HG03095 (cell line): ENCODE measurements around the gene RGR.

Experiments
- ATAC-seq: cut with Tn5 transposase; IDR thresholded peaks from one replicate; pipeline ENCODE4 v1.9.1; 2021; ENCODE audit warnings: moderate library complexity; ENCODE audit not compliant: unreplicated experiment

RGR gene

DNA sequence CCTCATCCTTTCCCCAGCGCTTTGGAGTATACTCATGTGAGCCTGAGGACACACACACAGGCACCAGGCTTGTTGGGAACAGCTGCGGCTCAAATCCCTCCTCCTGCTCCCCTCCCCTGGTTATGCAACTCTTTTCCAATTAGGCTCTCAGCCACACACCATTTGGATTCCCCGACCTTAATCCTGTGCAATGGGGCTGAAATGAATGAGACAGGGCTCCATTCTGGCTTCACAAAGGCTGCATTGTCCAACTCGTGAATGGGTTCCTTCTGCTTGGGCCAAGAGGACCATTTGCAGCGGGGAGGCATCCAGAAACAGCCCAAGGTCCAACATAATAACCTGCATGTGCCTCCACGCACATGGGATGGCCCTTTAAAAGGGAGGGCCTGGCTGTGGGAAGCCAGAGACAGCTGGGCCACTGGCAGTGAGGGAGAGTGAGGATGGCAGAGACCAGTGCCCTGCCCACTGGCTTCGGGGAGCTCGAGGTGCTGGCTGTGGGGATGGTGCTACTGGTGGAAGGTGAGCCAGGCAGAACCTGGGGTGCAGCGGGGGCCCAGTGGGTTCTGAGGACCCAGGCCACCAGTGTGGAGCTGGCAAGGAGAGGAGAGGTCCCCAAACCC lies at the start of gene RGR:
Gene RGR, plus strand, starts transcription at position 403 of the 620 bp plus-strand sequence. Its CDS starts 38 bp downstream, at position 441.
- ATAC-seq: no peak

DNA sequence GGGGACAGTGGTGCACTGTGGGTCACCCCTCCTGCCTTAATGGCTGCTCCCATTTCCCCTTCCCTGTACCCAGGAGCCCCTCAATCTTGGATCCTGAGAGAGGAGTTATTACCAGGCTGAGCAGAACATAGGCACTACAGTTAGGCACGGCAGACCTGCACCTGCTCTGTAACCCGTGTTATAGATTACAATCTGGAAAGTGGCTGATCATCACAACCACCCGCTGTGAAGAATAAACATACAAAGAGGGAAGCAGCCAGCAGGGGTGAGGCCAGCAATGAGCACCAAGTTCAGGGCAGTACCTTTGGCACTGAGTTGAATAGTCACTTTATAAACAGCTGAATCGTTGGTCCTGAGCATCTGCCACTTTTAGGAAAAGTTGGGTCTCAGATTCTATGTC lies 48.8 kb upstream of the RGR start:
- ATAC-seq: no peak

- ATAC-seq: no peak
Measured at GRCh38 chr10:84196941-84197340, 47.9 kb upstream of the RGR start.

- ATAC-seq: no peak
Measured at GRCh38 chr10:84197643-84198042, 47.2 kb upstream of the RGR start.

- no peak for ATAC-seq
Measured at GRCh38 chr10:84198206-84198915, 46.5 kb upstream of the RGR start.

GRCh38 chr10:84200537-84201243 lies 44.2 kb upstream of the RGR start:
- no peak for ATAC-seq

- no peak for ATAC-seq
Measured at GRCh38 chr10:84201244-84201606, 43.6 kb upstream of the RGR start.

DNA sequence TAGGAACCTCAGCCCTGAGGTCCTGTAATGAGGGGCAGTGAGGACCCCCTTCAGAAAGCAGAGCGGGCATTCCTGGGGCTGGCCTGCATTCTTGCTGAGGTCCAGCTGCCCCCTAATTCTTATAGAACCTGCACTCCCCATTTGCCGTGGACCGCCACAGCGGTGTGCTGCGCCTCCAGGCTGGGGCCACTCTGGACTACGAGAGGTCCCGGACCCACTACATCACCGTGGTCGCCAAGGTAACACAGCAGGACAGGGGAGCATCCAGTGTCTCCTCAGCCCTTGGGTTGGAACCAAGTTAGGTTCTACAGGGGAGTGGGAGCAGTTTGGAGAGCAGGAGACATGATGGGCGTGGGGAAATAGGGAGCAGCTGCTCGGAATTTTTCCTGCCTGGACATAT lies 43.2 kb upstream of the RGR start:
- no peak for ATAC-seq

DNA sequence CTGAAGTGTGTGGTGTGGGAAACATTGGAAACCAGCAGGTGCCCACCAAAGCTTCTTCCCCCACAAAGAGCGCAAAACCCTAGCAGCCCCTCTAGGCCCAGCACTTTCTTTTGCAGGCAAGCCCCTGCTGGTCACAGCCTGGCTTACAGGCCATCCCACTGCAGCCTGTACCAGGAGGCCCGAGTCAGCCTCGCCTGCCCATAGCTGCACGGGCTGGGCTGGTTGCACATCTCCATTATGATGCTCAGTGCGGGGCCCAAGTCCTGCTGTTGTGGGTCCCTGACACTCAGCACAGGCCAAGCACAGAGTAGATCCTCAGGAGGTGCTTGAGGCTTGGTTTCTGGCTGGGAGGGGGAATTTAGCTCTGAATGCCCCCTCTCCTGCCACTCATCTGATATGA lies 42.5 kb upstream of the RGR start:
- ATAC-seq: no peak

- peak; percentile 60 for ATAC-seq
Measured at GRCh38 chr10:84204122-84204521, 40.7 kb upstream of the RGR start.

GRCh38 chr10:84204610-84205009 lies 40.2 kb upstream of the RGR start:
- ATAC-seq: no peak

DNA sequence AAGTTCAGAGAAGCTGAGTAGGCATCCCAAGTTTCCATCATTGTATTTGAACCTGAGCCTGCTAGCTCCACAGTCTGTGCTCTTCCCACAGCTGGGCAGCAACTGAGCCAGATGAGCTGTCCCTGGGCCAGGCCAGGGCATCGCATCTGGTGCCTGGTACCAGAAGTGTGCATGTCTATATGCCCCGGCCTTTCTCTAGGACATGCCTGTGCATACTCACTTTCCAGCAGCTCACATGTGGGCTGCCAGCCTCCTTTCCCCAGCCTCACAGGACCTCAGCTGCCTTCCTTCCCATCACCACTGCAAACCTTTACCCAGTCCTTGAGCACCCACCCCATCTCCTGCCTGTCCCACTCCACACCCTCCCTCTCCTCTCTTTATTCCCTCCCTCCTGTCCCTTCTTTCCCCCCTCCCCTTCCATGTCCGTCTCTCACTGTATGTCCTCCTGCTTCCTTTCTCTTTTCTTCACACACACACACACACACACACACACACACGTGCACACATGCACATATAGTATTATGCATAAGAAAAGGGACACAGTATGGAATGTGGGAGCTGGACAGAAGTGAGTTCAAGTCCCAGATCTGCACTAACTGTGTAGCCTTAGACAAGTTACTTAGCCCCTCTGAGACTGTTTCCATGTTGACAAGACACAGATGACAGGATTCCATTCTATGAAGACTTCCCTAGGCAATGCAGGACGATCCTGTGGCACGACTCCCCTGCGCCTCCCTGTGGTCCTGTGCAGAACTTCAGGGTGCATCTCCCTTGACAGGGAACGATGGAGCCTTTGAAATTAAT lies 39.6 kb upstream of the RGR start:
- ATAC-seq: peak; percentile 78

GRCh38 chr10:84205853-84206525 lies 38.9 kb upstream of the RGR start:
- no peak for ATAC-seq

- ATAC-seq: no peak
Measured at GRCh38 chr10:84208023-84208422, 36.8 kb upstream of the RGR start.

DNA sequence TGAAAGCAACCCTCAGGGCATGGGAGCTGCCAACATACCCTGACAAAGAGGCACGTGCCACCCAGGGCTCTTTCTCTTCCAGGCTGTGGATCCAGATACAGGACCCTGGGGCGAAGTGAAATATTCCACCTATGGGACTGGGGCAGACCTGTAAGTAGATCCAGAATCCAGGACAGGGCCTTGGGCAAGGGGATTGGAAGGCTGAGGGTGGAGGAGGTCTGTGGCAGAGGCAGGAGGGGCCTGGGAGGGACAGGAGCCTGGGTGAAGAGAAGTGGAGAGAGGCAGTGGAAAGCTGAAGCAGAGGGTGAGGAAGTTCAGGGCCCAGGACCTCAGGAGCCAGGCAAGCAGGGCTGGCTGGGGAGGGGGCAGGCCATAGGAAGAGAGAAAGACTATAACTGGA lies 33.3 kb upstream of the RGR start:
- no peak for ATAC-seq

DNA sequence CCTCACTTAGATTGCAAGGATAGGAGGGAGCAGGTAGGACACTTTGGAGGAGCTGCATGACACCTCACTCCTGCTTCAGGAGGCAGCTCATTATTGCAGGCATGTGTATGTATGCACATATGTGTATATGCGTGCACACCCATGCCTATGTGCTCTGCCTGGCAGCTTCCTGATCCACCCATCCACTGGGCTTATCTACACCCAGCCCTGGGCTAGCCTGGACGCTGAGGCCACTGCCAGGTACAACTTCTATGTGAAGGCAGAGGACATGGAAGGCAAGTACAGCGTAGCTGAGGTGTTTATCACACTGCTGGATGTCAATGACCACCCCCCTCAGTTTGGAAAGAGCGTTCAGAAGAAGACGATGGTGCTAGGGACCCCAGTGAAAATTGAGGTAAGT lies 32.8 kb upstream of the RGR start:
- ATAC-seq: no peak

- ATAC-seq: no peak
Measured at GRCh38 chr10:84213076-84213475, 31.8 kb upstream of the RGR start.

GRCh38 chr10:84214046-84214572 lies 30.7 kb upstream of the RGR start:
- no peak for ATAC-seq

DNA sequence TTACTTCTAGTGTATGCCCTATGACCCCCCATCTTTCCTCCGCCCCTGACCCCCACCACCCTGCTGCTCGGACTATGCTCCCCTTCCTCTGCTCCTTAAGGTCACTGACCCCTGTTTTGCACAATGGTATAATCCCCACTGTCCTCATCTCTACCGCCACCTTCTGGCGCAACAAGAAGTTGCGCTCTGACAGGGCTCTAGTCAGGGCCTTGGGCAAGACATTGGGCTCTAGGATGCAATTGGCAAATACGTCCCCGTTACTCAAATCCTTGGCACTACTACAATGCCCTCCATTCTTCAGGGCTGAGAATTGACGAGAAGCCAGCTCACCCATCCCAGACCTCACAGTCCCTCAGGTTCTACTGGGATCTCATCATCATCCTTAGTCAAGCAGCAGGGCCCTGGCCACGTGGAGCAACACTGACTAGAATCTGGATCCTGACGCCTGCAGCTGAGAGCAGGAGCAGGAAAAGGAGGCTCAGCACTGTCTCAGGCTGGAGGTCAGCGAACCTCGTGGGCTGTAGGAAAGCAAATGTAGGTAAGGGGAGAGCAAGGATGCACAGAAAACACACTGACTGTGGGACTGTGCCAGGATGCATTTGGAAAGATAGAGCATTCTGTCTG lies 30.1 kb upstream of the RGR start:
- peak; percentile 81 for ATAC-seq

GRCh38 chr10:84216834-84217233 lies 28.0 kb upstream of the RGR start:
- no peak for ATAC-seq
